GM18505 (cell line): ENCODE measurements around the gene SLC4A7.
"Not testable (repeated sequence)": the region's sequence is repeated elsewhere in the genome, so short reads cannot be mapped to it uniquely, and the experiment has no call there.

Experiments used
- ATAC-seq: cut with Tn5 transposase; IDR thresholded peaks from one replicate; pipeline ENCODE4 v1.9.1; 2021; ENCODE audit not compliant: unreplicated experiment
- POLR2A ChIP-seq: IDR thresholded peaks from 4 replicates; pipeline ENCODE4 v1.6.1; 2011; ENCODE audit warnings: borderline replicate concordance; ENCODE audit not compliant: insufficient read depth, insufficient read length; ENCODE audit errors: extremely low read depth

SLC4A7 gene

GRCh38 chr3:27354161-27354560 lies 130.0 kb downstream of the SLC4A7 start:
- TF ChIP-seq POLR2A = no peak
- no peak for ATAC-seq

GRCh38 chr3:27353221-27353620 lies 131.0 kb downstream of the SLC4A7 start:
- ATAC-seq = no peak
- TF ChIP-seq POLR2A = no peak

- TF ChIP-seq POLR2A = no peak
- ATAC-seq = no peak
Measured at GRCh38 chr3:27352047-27352446, 132.1 kb downstream of the SLC4A7 start.

- TF ChIP-seq POLR2A = no peak
- ATAC-seq = peak; percentile 59
Measured at GRCh38 chr3:27349832-27350231, 134.4 kb downstream of the SLC4A7 start.

GRCh38 chr3:27345959-27346865 lies 138.0 kb downstream of the SLC4A7 start:
- ATAC-seq = no peak

GRCh38 chr3:27345493-27345892 lies 138.7 kb downstream of the SLC4A7 start:
- no peak for TF ChIP-seq POLR2A
- ATAC-seq = no peak

More at GRCh38 chr3:27345959-27346865, 138.0 kb downstream of the SLC4A7 start:
- no peak for TF ChIP-seq POLR2A

- TF ChIP-seq POLR2A = no peak
- ATAC-seq = no peak
Measured at GRCh38 chr3:27345045-27345444, 139.1 kb downstream of the SLC4A7 start.

GRCh38 chr3:27344192-27344591 lies 140.0 kb downstream of the SLC4A7 start:
- ATAC-seq = no peak
- TF ChIP-seq POLR2A = no peak

- TF ChIP-seq POLR2A = no peak
- no peak for ATAC-seq
Measured at GRCh38 chr3:27342267-27342666, 141.9 kb downstream of the SLC4A7 start.

- TF ChIP-seq POLR2A = no peak
- ATAC-seq = peak; percentile 81
Measured at GRCh38 chr3:27340534-27340933, 143.7 kb downstream of the SLC4A7 start.

GRCh38 chr3:27335571-27335970 lies 148.6 kb downstream of the SLC4A7 start:
- TF ChIP-seq POLR2A = no peak

GRCh38 chr3:27333843-27334242 lies 150.3 kb downstream of the SLC4A7 start:
- no peak for TF ChIP-seq POLR2A
- ATAC-seq = no peak

More at GRCh38 chr3:27335571-27335970, 148.6 kb downstream of the SLC4A7 start:
- ATAC-seq = no peak

- ATAC-seq = not testable (repeated sequence)
Measured at GRCh38 chr3:27328982-27329762, 155.0 kb downstream of the SLC4A7 start.
